Suppressor macrophage (primary cell): Measurements from ENCODE around the gene CST5.
"Not testable (repeated sequence)": the region's sequence is repeated elsewhere in the genome, so short reads cannot be mapped to it uniquely, and the experiment has no call there.

ENCODE experiments used
- DNase-seq, 4 experiments: peaks; one replicate each; pipeline ENCODE4 v3.0.0-alpha.2; 2020 to 2022

The CST5 gene

DNA sequence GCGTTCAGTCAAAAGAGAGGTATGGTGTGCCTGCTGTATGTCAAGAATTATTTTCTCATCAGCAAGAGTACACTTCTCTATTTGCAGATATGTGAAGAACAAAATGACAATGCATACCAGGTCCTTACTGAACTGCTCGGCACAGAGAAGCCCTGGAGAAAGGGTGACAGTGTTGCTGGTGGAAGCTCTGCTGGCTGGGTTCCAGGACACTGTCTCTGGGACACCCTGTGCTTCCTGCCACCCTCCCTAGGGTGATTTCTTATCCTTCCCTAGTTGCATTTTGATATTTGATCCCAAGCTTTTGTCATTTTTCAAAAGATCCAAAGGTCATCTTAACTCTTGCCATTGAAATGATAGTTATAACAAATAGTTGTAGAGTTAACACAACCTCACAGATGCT is 8.3 kb upstream of the CST5 start:
- no peak for DNase-seq

DNA sequence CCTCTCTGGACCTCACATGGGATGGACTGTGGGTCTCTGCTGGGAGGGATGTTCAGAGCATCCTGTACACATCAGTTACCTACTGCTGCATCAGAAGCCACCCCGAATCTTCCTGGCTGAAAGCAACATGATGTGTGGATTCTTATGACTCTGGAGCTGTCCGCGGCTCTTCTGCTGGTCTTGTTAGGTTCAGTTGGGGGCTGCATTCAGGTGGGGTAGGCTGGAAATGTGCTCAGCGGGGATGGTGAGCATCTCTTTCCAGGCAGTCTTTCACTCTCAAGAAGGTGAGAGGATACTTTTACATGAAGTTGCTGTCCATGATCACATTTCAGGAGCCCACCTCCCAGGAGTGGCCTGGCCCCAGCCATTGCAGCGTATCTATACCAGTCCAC is 5.2 kb upstream of the CST5 start:
- DNase-seq, result no peak

DNA sequence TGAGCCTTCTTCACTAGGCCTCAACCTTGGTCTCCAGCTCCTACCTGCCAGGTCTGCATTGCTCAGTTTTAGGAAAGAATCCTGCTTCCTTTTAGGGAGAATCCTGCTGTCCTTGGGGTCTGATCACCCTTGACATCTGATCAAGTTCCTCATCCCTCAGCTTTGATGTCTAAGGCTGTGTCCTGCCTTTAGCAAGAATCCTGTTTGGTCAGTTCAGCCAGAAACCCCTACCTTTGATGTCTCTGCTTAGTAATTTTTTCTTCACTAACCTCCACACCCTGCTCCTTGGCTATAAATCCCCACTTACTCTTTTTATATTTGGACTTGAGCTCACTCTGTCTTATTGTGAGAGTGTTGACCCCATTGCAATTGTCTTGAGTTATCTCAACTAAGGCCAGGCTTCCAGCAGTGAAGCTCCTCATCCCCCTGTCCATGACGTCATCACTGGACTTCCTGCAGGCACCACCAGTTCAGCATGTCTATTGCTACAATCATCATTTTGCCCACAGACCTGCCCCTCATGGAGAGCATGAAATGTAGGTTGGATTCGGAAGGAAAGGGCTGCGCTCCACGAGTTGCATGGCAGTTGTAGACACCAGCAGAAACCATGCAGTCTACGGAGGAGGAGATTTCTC is 4.7 kb upstream of the CST5 start:
- DNase-seq, result no peak

DNA sequence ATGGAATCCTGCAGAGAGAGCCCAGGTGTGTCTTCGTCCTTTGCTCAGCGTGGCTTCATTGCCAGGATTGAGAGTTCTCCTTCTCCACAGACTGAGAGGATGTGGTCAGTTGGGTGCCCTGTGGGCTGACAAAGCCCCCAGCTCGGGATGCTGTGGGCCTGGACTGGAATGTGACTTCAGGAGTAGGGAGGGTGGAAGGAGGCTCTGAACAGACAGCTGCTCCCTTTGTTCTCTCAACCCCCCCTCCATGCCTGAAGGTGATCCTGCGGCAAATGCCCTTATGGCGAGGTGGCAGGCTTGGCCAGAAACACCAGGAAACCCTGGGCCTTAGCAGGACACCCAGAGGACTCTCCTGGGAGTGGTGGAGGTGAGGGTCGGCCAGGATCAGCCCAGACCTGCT is 1.8 kb upstream of the CST5 start:
- DNase-seq, result no peak

DNA sequence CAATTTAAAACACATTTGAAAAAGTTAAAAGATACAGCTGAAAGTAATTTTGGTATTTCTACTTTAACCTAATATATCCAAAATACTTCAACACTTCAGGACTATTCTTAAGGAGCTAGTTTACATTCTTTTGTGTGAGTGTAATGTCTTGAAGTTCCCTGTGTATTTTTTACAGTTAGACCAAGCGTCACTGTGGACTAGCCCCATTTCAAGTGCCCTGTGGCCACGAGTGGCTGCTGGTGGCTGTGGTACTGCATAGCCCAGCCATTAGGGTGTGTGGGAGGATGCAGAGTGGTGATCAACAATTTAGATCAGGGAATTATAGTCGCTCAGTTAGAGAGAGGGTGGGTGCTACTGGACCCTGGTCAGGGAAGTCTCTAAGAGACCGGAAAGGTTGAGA is 869 bp upstream of the CST5 start:
- DNase-seq, result no peak

DNA sequence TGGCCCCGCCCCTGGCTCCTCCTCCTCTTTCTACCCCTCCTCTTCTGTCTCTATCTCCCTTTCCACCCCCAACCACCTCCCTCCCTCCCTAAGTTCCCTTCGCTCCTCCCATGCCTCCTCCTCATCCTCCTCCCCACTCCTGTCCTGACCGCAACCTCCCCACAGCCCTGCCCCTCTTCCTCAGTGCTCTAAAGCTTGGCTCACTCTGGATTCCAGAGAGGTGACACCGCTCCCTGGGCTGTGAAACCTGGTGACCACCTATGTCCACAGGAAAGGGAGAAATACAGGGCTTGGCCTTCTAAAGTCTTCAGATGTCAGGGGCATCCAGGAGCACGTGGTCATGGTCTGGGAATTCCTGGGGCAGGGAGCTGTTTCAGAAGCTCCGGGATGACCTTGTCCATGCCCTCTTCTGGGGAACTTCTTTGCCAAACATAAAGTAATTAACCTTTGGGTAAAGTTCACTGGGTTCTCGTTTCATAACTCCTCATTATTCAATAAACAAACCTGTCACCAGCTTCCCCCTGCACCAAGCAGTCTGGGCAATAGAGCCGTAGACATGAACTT is 345 bp upstream of the CST5 start:
- no peak for DNase-seq

DNA sequence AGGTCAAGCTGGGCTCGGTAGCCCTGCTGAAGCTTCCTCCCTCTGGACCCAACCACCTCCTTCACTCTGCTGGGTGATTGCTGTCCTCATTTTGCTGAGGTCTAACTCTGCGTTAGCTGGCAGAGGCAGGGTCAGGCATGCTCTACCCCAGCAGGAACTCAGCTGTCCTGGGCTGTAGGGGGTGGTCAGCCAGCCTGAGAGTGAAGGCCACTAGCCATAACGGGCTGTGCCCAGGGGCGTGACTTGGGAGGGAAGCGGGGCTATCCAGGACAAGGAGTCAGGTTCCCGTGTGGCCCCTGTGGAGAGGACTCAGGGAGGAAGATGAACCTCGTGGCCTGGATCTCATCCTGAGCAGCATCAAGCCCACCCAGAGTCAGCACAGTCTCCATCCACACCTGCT is 761 bp downstream of the CST5 start:
- no peak for DNase-seq

DNA sequence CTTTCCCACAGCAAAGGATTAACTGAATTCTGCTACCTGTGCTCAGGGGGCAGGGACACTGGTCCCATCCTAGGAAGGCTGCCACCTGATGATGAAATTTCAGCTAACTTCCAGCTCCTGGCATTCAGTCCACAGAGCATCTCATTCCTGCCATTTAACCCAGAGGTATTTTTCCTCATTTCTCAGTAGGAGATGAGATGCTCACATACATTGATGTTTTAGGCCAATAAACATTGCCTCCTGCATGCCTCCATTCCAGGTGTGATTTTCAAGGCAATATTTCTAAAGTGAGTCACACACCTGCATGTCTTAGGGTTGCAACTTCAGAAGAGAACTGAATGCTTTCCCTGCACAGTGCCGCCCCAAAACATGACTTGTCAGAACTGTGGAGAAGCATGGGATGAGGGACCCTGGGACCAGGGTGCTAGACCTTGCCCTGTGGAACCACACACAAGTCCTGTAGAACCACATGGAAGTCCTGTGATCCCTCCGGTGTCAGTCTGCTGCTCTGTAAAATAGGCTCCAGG is 1.5 kb downstream of the CST5 start:
- not testable (repeated sequence) for DNase-seq

DNA sequence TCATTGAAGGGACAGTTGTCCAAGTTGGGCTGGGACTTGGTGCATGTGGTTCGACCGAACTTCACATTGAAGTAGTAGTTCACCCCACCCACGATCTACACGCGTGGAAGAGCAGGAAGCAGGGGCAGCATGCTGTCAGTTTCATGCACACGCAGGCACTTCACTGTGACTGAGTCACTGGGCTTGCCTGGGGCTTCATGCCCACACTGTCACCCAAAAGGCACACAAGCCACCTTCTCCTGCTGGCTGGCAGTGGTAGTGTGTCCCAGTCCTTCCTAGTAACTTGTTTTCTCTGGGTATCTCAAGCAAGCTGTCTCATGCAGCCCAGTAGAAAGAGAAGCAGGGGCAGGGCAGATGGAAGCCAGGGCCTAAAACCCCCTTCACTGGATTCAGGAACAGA is 2.0 kb downstream of the CST5 start:
- no peak for DNase-seq

DNA sequence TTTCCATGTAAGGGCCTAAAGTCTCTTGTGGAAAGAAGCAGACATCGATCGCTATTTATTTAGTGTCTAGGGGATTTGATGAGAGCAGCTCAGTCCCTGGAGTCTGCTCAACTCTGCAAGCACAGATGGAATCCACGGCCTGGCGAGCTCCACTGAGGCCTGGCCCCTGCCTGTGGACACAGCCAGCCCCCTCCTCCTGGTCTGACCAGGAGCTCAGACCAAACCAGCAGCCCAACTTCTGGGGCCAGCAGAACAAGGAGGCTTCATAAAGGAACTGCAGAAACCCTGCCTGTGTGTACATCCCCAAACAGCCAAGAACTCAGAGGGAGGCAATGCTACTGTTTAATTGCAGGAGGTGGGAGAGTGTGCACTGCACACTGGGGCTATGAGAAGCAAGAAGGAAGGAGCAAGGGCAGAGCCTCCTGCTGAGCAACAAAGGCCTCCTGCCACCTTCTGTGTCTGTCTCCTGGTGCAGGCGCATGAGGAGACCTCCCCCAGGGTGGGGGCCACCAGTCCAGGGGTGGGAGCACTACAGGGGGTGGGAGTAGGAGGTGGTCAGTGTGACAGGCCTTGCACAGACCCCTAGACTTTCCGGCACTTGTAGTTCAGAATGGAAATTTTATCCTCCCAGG is 3.8 kb downstream of the CST5 start:
- no peak for DNase-seq

DNA sequence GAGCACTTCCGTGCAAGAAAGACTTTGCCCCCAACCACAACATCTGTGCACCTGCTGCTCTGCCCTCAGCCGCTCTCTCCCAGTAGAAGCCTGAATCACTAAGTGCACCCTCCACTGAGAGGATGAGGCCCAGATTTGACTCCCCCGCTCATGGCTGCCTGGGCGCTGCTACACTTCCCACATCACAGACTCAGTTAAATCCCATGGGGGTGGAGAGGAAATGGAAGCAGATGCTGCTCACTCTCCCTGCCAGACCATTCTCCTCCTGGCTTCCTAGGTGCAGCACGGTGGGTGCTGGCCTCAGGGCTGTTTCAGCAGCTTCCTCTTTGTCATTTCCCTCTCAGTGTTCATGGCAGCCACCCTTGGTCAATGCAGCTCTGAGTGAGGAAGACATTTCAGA is 4.8 kb downstream of the CST5 start:
- DNase-seq, result peak in 1 of 4 experiments; percentile 2

DNA sequence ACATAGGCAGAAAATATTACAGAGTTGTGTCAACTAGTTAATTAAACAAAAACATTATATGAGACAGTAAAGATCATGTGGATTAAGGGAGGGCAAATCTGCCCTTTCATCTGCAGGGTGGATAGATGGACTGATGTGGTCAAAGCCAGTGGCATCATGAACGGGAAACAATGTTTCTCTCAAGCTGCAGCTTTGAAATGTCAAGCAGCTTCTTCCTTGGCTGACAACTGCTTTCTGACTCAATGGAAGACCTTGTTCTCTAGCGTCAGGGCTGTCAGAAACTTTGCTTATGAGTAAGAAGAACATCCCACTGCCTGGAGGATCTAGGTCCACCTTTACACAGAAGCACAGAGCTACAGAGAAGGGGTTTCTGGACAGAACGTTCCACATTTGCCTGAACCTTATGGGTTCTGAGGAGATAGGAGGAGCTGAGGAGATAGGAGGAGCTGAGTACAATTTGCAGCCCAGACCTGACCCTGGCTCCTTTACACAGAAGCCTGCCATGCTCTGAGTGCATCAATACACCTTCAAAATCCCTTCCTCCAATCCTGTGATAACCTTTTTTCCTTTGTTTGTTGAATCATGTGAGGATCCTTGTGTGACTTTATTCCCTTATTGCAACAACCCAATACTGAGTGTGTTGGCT is 6.1 kb downstream of the CST5 start:
- DNase-seq, result no peak

DNA sequence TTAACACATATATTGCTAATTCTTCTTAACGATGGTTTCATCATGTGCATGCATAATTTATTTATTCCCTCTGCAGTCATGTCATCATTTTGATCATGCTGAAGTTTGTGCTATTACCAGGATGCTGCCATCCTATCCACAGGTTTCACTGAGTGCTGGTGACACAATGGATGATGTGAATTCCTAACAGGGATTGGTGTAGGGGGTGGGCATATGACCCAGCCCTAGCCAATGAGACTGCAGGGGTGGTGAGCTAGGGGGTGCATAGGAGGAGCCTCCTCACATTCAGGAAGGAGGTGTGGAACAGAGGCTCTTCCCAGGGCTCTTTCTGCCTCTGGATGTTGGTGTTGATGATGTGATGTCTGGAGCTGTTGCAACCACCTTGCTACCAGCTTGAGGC is 7.5 kb downstream of the CST5 start:
- DNase-seq, result no peak

DNA sequence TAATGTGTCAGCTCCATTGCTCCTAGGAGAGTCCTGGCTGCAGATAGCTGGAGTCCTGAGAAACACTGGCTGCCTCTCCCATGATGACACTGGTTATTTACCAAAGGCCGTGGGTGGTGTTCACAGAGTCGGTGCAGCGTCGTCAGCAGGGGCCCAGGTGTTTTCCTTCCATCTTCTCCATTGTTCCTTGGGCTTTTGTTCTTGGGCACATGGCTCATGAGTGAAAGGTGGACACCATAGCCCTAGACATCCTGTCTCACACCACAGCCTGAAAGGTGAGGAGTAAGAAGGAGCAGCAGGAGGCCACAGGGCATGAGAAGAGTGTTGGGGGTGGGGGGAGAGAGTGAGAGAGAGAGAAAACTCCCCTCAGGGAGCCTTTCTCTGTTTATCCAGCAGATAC is 9.1 kb downstream of the CST5 start:
- no peak for DNase-seq

DNA sequence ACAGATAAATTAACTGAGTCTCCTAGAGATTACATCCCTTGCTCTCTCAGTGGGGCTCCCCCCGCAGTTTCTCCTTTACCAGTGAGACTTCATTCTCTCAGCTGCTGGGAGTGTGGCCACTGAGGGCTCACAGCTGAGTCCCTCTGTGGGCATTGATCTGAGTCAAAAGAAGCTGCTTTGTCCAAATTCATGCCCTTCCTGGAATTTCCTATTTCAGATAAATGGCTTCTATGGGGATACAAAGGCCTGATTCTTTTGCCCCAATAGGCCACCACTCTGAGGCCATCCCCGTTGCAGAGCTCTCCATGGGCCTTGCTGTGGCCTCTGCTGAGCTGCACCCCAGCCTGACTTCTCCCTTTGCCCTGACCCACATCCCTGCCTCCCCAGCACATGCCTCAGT is 10.0 kb downstream of the CST5 start:
- DNase-seq, result no peak

DNA sequence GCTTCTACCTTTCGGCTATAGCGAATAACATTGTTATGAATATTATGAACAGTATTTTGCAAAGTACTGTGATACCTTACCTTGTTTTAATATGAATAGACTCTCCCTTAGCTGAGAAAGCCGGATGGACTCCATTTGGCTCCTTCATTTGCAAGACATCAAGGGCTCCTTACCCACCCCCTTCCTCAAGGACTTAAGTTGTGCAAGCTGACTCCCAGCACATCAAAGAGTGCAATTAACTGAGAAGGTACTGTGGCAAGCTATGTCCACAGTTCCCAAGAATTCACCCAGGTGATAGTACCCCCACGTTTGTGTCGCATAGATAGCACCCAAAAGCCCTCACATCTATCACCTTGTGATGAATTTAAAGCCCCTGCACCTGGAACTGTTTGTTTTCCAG is 11.2 kb downstream of the CST5 start:
- DNase-seq, result no peak

DNA sequence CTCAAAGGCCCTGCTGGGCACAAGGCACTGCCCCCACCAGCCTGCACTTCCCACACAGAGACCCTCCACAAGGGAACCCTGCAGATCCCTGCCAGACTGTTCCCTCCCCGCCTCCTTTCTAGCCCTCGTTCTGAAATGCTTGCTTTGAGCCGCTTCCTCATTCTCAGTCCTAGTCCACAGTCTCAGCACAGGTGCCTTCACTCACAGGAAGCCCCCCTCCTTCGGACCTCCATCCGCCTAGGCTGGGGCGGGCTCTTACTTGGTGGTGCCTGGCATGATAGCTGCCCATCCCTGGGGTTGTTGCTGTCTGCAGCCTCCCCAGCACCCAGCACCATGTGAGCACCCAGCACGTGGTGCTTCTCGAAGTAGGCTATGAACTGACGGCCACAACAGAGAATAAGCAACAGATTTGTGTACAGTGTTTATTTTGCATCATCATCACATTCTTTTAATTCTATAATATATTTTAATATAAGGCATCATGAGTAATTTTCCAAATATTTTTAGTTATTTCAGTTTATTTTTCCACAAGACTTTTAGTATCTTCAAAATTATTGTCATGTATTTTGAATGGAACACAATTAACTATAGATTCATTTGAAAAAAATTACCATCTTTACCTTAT is 12.3 kb downstream of the CST5 start:
- DNase-seq, result no peak

DNA sequence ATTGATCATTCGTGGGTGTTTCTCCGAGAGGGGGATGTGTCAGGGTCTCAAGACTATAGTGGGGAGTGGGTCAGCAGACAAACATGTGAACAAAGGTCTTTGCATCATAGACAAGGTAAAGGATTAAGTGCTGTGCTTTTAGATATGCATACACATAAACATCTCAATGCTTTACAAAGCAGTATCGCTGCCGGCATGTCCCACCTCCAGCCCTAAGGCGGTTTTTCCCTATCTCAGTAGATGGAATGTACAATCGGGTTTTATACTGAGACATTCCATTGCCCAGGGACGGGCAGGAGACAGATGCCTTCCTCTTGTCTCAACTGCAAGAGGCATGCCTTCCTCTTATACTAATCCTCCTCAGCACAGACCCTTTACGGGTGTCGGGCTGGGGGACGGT is 18.8 kb downstream of the CST5 start:
- not testable (repeated sequence) for DNase-seq

DNA sequence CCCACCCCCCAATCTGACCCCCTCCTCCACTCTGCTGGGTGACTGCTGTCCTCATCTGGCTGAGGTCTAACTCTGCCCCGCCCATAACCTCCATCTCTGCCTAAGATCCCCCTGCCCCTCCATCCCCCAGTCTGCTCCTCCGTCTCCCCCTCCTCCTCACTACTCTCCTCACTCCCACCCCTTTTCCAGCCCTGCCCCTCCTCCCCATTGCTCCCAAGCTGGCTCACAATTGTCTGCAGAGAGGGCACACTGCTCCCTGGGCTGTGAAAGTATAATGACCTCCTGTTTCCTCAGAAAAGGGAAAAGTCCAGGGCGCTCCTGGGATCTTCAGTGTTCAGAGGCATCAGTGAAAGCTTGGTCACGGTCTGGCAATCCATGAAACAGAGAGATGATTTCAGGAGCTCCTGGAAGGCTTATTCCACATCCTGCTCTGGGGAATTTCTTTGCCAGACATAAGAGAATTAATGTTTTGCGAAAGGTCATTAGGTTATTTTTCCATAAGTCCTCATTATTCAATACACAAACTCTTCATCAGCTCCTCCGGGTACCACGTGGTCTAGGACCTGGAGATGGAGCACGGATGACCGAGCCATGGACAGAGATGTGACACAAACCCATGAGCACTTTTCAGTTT is 21.5 kb downstream of the CST5 start:
- DNase-seq, result no peak

DNA sequence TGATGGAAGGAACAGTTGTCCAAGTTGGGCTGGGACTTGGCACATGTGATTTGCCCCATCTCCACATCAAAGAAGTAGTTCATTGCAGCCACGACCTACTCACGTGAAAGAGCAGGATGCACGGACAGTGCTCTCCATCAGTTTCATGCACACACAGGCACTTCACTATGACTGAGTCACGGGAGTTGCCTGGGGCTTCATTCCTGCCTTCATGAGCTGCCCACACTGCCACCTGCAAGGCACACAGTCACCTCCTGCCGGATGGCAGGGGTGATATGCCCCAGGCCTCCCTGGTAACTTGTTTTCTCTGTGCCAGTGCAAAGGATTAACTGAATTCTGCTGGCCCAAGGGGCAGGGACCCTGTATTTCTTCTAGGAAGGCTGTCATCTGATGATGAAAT is 22.8 kb downstream of the CST5 start:
- DNase-seq, result no peak

DNA sequence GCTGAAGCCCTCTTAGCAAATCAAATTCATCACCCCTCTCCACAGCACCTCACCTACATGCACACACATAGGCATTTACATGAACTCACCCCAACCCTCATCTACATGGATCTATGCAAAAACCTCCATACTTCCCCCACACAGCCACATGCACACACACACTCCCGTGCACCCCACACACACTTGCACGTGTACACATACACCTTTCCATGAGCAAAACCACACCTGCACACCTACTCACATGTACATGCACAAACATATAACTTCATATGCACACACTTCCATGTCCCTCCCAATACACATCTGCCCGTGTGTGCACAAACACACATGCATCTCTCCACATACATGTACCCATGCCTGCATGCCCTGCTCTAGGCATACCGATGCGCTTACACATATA is 23.3 kb downstream of the CST5 start:
- no peak for DNase-seq

DNA sequence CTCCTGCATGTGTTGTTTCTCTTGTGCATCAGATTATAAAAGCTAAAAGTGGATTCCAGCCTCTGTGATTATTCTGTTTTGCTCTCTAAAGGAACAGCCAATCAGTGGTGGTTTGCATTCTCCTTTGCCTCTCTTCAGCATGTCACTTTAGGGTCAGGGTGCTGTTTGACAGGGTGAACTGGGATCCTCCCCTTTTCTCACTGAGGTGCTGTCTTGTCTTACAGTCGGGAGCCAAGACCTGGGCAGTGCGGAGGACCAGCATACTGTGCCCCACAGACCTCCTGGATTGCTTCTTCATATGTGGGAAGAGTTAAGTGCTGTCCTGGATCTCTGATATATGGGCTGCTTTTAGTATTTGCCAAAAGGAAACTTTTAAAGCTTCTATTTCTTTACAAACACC is 37.9 kb downstream of the CST5 start:
- no peak for DNase-seq

DNA sequence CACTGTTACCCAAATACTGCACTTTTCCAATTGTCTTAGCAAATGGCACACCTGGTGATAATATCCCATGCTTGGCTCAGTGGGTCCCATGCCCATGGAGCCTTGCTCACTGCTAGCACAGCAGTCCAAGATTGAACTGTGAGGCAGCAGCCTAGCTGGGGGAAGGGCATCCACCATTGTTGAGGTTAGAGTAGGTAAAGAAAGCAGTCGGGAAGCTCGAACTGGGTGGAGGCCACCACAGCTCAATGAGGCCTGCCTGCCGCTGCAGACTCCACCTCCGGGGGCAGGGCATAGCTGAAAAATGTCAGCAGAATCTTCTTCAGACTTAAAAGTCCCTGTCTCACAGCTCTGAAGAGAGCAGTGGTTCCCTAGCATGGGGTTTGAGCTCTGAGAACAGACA is 43.8 kb downstream of the CST5 start:
- no peak for DNase-seq
